ENCODE results near the gene RBM33. TPM values are rescaled to one million over a fixed set of nuclear protein-coding genes. Genes with fewer than 3 reads are reported as not detected.
"Not testable (repeated sequence)": the region's sequence is repeated elsewhere in the genome, so short reads cannot be mapped to it uniquely, and the experiment has no call there.

RBM33 gene
- polyA plus RNA-seq, 1 experiment = 5.0 TPM

GRCh38 chr7:155610633-155611193 is 33.7 kb upstream of the RBM33 start:
- DNase-seq (ENCODE audit: low read depth) = no peak
- H3K36me3 ChIP-seq (ENCODE audit: control insufficient read depth, insufficient read depth, low read length) = no peaks in the 10 kb centered on the region
- POLR2A ChIA-PET = no interaction called here
- no peak for TF ChIP-seq CTCF (IDR thresholded peaks at IDR 0.05; ENCODE audit: insufficient read depth, low read depth, low read length)
- no peak overlapping the region for H3K4me3 ChIP-seq (ENCODE audit: low read depth, low read length)
- H3K27me3 ChIP-seq (ENCODE audit: control insufficient read depth, insufficient read depth, low read length) = no peaks in the 10 kb centered on the region
- CTCF ChIA-PET = interaction anchor here (0.9 to 1.1 kb wide), 3 partner anchors 12 to 136 kb away, joined by 3 to 5 read pairs (median 3); no protein-coding TSS in a partner anchor

- ChIA-PET CTCF (interaction anchor here (0.7 to 3.0 kb wide), 5 partner anchors 10 to 135 kb away, joined by 3 to 19 read pairs (median 3); no protein-coding TSS in a partner anchor), POLR2A (no interaction called here)
- H3K4me3 ChIP-seq (ENCODE audit: low read depth, low read length) = no peak overlapping the region
- DNase-seq (ENCODE audit: low read depth) = no peak
- no peaks in the 10 kb centered on the region for H3K36me3 ChIP-seq (ENCODE audit: control insufficient read depth, insufficient read depth, low read length)
- no peaks in the 10 kb centered on the region for H3K27me3 ChIP-seq (ENCODE audit: control insufficient read depth, insufficient read depth, low read length)
- no peak for TF ChIP-seq CTCF (IDR thresholded peaks at IDR 0.05; ENCODE audit: insufficient read depth, low read depth, low read length)
Observed at GRCh38 chr7:155611808-155612447, 32.5 kb upstream of the RBM33 start.

- H3K4me3 ChIP-seq (ENCODE audit: low read depth, low read length) = no peak overlapping the region
- H3K36me3 ChIP-seq (ENCODE audit: control insufficient read depth, insufficient read depth, low read length) = no peaks in the 10 kb centered on the region
- no peak for DNase-seq (ENCODE audit: low read depth)
- ChIA-PET POLR2A (no interaction called here), CTCF (interaction anchor here (0.9 to 3.0 kb wide), 3 partner anchors 14 to 119 kb away, joined by 3 to 19 read pairs (median 4); no protein-coding TSS in a partner anchor)
- H3K27me3 ChIP-seq (ENCODE audit: control insufficient read depth, insufficient read depth, low read length) = no peaks in the 10 kb centered on the region
- TF ChIP-seq CTCF (IDR thresholded peaks at IDR 0.05; ENCODE audit: insufficient read depth, low read depth, low read length) = no peak
Observed at GRCh38 chr7:155612658-155613057, 31.8 kb upstream of the RBM33 start.

- POLR2A ChIA-PET = not testable (repeated sequence)
Observed at GRCh38 chr7:155615085-155615484, 29.4 kb upstream of the RBM33 start.

GRCh38 chr7:155618708-155619633 is 25.5 kb upstream of the RBM33 start:
- CTCF ChIA-PET = interaction anchor here (1.1 kb wide), 1 partner anchor 20 kb away, joined by 3 read pairs; no protein-coding TSS in a partner anchor
- no peaks in the 10 kb centered on the region for H3K36me3 ChIP-seq (ENCODE audit: control insufficient read depth, insufficient read depth, low read length)
- no peak for TF ChIP-seq CTCF (IDR thresholded peaks at IDR 0.05; ENCODE audit: insufficient read depth, low read depth, low read length)
- H3K4me3 ChIP-seq (ENCODE audit: low read depth, low read length) = no peak overlapping the region
- no peak for DNase-seq (ENCODE audit: low read depth)
- H3K27me3 ChIP-seq (ENCODE audit: control insufficient read depth, insufficient read depth, low read length) = peaks cover 2% of the 10 kb centered on the region
- POLR2A ChIA-PET = no interaction called here

More at GRCh38 chr7:155615085-155615484, 29.4 kb upstream of the RBM33 start:
- DNase-seq (ENCODE audit: low read depth); H3K36me3 ChIP-seq (ENCODE audit: control insufficient read depth, insufficient read depth, low read length); H3K27me3 ChIP-seq (ENCODE audit: control insufficient read depth, insufficient read depth, low read length); H3K4me3 ChIP-seq (ENCODE audit: low read depth, low read length); CTCF ChIA-PET: not testable (repeated sequence)
